Esophagus muscularis mucosa (tissue), 4 donors: ENCODE results near the gene SYT6. TPM values are rescaled to one million over a fixed set of nuclear protein-coding genes. Genes with fewer than 3 reads are reported as not detected.

Source experiments
- DNase-seq: peaks from one replicate; pipeline ENCODE4 v3.0.0-alpha.2; 2017; ENCODE audit errors: extremely low spot score
- H3K27ac ChIP-seq, 4 donors: fragments of 200-600 bp; sonication (generic); replicated peaks in 1 of 4; 1 replicate in 3 of 4; 2 replicates in 1 of 4; pipeline ENCODE4 v1.5.1; 2016 to 2019; ENCODE audit warnings: mild to moderate bottlenecking in 1 of 4
- H3K27me3 ChIP-seq, 4 donors: fragments of 200-600 bp; sonication (generic); one replicate each; pipeline versions ENCODE4 v1.5.1 to v1.6.0; 2016 to 2019
- H3K36me3 ChIP-seq, 4 donors: fragments of 200-600 bp; sonication (generic); one replicate each; pipeline ENCODE4 v1.5.1; 2016 to 2019
- H3K4me1 ChIP-seq, 4 donors: fragments of 200-600 bp; sonication (generic); one replicate each; pipeline ENCODE4 v1.5.1; 2016 to 2019
- H3K4me3 ChIP-seq, 4 donors: fragments of 200-600 bp; sonication (generic); 1 replicate in 2 of 4; 2 replicates in 2 of 4; pipeline ENCODE4 v1.5.1; 2016 to 2019; ENCODE audit warnings: mild to moderate bottlenecking in 4 of 4, moderate library complexity in 1 of 4
- H3K9me3 ChIP-seq, 4 donors: fragments of 200-600 bp; sonication (generic); 1 replicate in 3 of 4; 2 replicates in 1 of 4; pipeline ENCODE4 v1.5.1; 2016 to 2019
- EP300 ChIP-seq: sonication (generic); formaldehyde crosslinking; IDR thresholded peaks from one replicate; pipeline ENCODE4 v1.6.1; 2017; ENCODE audit warnings: antibody characterized with exemption
- POLR2A ChIP-seq: fragments of 450-650 bp; IDR thresholded peaks from one replicate; pipeline ENCODE4 v1.6.1; 2017; ENCODE audit warnings: antibody characterized with exemption, moderate library complexity, mild to moderate bottlenecking, low read depth
- POLR2AphosphoS5 ChIP-seq, 2 donors: sonication (generic); formaldehyde crosslinking; IDR thresholded peaks; one replicate each; pipeline ENCODE4 v1.6.1; 2017; ENCODE audit warnings: antibody characterized with exemption in 2 of 2
- WGBS: methylation state at CpG from one replicate; pipeline ENCODE4 v1.1.5; 2018; 5-methylcytosine and 5-hydroxymethylcytosine counted together
- intact Hi-C: fragments of 100-400 bp; cut with DNase I; formaldehyde crosslinking; loops from one replicate; pipeline ENCODE4 v1.15.1; 2023
- total RNA-seq, 4 donors: library from RNA; depleted of rRNA; stranded (reverse); fragments of >200 nt; gene quantifications; one replicate each; pipeline versions ENCODE4 v1.1.0 to v1.2.1, GENCODE V29; 2016
- TF ChIP-seq, protein P1 (sequence below), 3 experiments: fragments of 200-600 bp in 2 of 3; fragments of 450-650 bp in 1 of 3; sonication (generic) in 2 of 3; IDR thresholded peaks; one replicate each; pipeline ENCODE4 v1.5.1; 2017 to 2019; ENCODE audit warnings: antibody characterized with exemption in 3 of 3, mild to moderate bottlenecking in 2 of 3, moderate library complexity in 1 of 3

Gene SYT6
- total RNA-seq, 4 donors from 2014 or later = 0.06 to 0.83 TPM; not detected in 2

DNA sequence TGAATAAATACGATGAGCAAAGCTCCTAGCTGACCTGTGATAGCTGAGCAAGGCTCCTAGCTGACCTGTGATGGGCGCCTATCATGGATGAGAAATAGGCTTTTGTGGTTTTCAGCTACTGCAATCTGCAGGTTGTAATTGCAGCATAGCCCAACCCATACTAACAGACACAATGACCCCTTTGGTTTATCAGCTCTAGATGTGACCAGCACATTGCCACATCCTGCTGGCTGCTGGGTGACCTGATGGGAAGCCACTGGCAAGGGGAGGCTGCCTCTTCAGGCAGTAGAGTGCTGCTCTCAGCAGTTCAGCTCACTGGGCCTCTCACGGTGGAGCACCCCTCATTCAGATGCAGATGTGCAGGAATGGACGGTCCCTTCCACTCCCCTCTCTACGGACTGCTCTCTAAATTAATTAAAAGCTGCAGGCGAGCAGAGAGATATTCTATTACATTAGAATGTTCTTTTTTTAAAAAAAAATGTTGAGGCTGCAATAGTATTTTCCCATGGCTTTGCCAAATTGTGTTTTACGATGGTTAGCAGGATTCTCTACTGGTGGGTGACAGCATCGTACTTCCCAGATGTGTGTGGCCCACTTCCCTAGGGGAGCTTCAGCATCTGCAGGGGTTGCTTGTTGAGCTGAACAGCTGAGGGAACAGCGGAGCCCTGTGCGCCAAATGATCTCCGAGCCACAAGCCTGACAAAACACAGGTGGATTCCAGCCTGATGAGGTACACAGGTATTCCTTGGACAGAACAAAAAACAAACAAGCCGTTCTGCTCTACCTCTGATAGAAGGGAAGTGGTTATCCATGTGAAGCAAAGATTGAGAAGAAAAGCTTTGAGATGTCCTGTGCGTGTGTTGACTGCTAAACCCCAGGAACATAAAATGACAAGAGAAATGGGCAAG, 65.0 kb downstream of the SYT6 start:
- 72% methylated on average over 13 of the region's 13 CpGs for WGBS
- H3K36me3 ChIP-seq = no peaks in the 10 kb centered on the region
- H3K9me3 ChIP-seq = no peaks in the 10 kb centered on the region
- no peaks in the 10 kb centered on the region for H3K4me1 ChIP-seq
- no peak overlapping the region for H3K27ac ChIP-seq
- H3K27me3 ChIP-seq = no peaks in the 10 kb centered on the region
- H3K4me3 ChIP-seq = no peak overlapping the region
- DNase-seq = no peak
- TF ChIP-seq, protein P1, sequence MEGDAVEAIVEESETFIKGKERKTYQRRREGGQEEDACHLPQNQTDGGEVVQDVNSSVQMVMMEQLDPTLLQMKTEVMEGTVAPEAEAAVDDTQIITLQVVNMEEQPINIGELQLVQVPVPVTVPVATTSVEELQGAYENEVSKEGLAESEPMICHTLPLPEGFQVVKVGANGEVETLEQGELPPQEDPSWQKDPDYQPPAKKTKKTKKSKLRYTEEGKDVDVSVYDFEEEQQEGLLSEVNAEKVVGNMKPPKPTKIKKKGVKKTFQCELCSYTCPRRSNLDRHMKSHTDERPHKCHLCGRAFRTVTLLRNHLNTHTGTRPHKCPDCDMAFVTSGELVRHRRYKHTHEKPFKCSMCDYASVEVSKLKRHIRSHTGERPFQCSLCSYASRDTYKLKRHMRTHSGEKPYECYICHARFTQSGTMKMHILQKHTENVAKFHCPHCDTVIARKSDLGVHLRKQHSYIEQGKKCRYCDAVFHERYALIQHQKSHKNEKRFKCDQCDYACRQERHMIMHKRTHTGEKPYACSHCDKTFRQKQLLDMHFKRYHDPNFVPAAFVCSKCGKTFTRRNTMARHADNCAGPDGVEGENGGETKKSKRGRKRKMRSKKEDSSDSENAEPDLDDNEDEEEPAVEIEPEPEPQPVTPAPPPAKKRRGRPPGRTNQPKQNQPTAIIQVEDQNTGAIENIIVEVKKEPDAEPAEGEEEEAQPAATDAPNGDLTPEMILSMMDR (IDR thresholded peaks at IDR 0.05) = no peak
- TF ChIP-seq EP300 = no peak
- TF ChIP-seq POLR2A = no peak
- TF ChIP-seq POLR2AphosphoS5 (IDR thresholded peaks at IDR 0.05) = no peak
- intact Hi-C loops = no loop called here

DNA sequence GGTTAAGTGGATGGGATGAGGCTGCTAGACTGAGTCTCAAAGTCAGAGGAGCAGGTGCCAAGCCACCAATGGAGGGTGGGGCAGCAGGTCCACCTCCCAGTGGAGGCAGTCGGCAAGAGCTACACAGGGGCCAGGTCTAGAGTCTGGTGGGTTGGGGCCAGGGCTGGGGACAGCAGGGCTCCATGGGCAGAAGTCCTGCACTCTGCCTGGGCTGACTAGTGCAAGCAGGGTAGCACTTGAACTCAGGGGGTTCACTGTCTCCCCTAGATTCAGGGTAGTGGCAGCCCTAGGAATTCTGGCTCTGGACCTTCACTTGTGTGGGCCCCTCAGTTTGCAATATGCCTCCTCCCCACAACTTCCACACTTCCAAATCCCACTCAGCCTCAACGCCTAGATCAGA, 66.2 kb downstream of the SYT6 start:
- intact Hi-C loops = no loop called here
- WGBS = 100% methylated on average over 1 of the region's 2 CpGs
- no peaks in the 10 kb centered on the region for H3K27me3 ChIP-seq
- no peak for DNase-seq
- no peak overlapping the region for H3K27ac ChIP-seq
- peaks cover 0 to 3% (median under 1%) of the 10 kb centered on the region in 4 donors for H3K4me1 ChIP-seq
- no peak overlapping the region for H3K4me3 ChIP-seq
- TF ChIP-seq POLR2AphosphoS5 (IDR thresholded peaks at IDR 0.05) (no peak), POLR2A (no peak), EP300 (no peak)
- TF ChIP-seq, protein P1 (IDR thresholded peaks at IDR 0.05) = no peak
- no peaks in the 10 kb centered on the region for H3K9me3 ChIP-seq
- H3K36me3 ChIP-seq = no peaks in the 10 kb centered on the region

DNA sequence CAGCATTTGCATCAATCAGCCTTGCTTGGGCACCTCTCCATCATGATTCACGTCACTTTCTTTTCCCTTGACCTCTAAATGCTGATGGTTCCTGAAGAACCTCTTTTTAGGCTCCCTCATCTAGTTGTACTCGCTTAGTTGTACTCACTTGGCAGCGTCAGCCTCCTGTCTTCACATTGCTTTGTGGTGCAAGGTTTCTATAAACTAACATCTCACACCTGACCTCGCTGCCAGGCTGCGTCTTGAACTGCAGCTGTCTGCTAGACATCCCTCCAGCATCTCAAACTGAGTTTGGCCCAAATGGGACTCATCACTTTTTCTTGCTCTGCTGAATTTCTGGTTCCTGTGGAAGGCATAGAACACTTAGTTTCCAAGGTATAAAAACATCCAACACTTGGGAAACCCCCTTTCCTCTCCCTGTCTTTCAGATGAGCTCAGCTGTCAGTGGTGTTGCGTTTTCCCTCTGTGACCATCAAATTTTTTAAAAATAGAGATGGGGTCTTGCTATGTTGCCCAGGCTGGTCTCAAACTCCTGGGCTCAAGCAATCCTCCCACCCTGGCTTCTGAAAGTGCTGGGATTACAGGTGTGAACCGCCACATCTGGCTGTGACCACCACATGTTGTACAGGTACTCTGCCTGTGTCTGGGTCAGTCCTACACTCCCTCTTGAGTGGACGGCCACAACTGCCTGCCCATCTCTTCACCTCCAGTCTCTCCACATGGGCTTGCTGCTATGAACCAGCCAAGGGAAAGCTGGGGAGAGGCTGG, 66.9 kb downstream of the SYT6 start:
- H3K36me3 ChIP-seq = no peaks in the 10 kb centered on the region
- no peak for TF ChIP-seq POLR2A
- no peak for TF ChIP-seq EP300
- TF ChIP-seq, protein P1 (IDR thresholded peaks at IDR 0.05) = no peak
- TF ChIP-seq POLR2AphosphoS5 (IDR thresholded peaks at IDR 0.05) = no peak
- H3K27me3 ChIP-seq = no peaks in the 10 kb centered on the region
- intact Hi-C loops = no loop called here
- H3K9me3 ChIP-seq = no peaks in the 10 kb centered on the region
- H3K4me1 ChIP-seq = peaks cover 5 to 10% (median 8%) of the 10 kb centered on the region in 4 donors
- WGBS = 77% methylated on average over 7 of the region's 8 CpGs
- H3K27ac ChIP-seq = no peak overlapping the region
- no peak for DNase-seq
- H3K4me3 ChIP-seq = no peak overlapping the region

DNA sequence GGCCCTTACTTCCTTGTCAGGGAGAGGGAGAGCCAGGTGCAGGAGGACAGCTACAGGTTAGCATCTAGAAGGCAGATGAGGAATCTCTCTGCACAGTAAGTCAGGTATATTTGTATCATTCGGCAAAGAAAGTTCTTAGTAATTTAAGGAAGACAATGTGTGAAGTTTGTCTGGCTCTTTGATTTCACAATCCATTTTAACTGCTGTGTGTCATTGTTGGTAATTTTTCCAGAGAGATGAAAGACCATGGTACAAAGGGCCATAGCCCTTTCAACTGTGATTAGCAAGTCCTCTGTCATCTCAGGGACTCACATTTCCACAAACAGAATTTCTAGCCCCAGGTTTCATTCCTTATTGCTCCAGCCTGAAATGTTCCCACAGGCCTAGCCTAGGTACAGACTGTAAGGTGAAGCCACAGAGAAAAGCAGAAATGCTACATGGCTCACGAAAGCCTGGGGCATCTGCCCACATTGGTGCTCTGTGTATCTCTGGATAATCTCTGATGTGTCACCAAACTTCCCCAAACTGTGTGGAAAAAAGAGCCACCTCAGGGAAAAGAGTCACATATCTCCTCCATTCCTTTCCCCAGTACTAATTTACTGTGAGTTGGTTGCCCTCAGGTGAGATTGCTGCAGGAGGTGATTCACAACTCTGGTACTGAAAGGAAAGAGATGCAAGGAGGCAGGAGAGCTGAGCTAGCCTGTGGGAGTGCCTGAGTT, 70.6 kb downstream of the SYT6 start:
- TF ChIP-seq, protein P1 (IDR thresholded peaks at IDR 0.05) = no peak
- TF ChIP-seq POLR2A = no peak
- Histone ChIP-seq H3K27ac (no peak overlapping the region), H3K4me3 (no peak overlapping the region), H3K4me1 (peaks cover 8 to 21% (median 18%) of the 10 kb centered on the region in 4 donors), H3K36me3 (no peaks in the 10 kb centered on the region), H3K27me3 (no peaks in the 10 kb centered on the region), H3K9me3 (no peaks in the 10 kb centered on the region)
- DNase-seq = no peak
- WGBS = 85% methylated on average over 2 of the region's 2 CpGs
- intact Hi-C loops = no loop called here
